WTC11 (cell line): ENCODE measurements around the gene CCDC17.

Experiments
- FOXK1 ChIP-seq: sonication (generic); formaldehyde crosslinking; IDR thresholded peaks from 2 replicates; pipeline ENCODE4 v1.8.0; 2022; ENCODE audit warnings: mild to moderate bottlenecking, moderate library complexity, missing genetic modification reagents
- TF ChIP-seq, protein P1 (sequence below): sonication (generic); formaldehyde crosslinking; conservative IDR thresholded peaks from 2 replicates; pipeline ENCODE4 v1.8.1; 2022; ENCODE audit warnings: mild to moderate bottlenecking, missing genetic modification reagents
- TF ChIP-seq, protein P2 (sequence below): sonication (generic); formaldehyde crosslinking; IDR thresholded peaks from 2 replicates; pipeline ENCODE4 v1.8.1; 2022; ENCODE audit warnings: missing genetic modification reagents, borderline replicate concordance
- TF ChIP-seq, protein P3 (sequence below): fragments of 200-600 bp; IDR thresholded peaks from 2 replicates; pipeline ENCODE4 v1.8.0; 2022; ENCODE audit warnings: antibody characterized with exemption
- TF ChIP-seq, protein P4 (sequence below): sonication (generic); formaldehyde crosslinking; IDR thresholded peaks from 2 replicates; pipeline ENCODE4 v1.8.0; 2022; ENCODE audit warnings: missing genetic modification reagents

DNA sequence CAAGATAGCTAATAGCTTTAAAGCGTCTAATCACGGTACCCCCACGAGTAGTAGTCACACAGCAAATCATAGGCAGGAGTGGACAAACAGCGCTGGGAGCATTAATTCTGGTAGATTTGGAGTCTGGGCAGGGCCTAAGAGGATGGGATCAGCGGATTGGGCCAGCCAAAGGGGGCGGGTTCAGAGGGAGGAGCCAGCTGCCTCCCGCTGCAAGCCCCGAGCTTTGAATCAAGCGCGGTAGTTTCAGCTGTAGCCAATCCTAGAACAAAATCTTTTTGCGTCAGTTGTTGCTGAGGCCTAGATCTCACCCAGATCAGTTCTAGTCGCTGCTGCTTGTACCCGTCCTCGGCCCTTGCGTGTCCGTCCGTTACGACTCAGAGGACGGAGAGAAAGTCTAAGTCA is 40.6 kb downstream of the CCDC17 start:
- TF ChIP-seq, protein P1, sequence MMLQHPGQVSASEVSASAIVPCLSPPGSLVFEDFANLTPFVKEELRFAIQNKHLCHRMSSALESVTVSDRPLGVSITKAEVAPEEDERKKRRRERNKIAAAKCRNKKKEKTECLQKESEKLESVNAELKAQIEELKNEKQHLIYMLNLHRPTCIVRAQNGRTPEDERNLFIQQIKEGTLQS (CRISPR knock-in tag), result no peak
- TF ChIP-seq, protein P2, sequence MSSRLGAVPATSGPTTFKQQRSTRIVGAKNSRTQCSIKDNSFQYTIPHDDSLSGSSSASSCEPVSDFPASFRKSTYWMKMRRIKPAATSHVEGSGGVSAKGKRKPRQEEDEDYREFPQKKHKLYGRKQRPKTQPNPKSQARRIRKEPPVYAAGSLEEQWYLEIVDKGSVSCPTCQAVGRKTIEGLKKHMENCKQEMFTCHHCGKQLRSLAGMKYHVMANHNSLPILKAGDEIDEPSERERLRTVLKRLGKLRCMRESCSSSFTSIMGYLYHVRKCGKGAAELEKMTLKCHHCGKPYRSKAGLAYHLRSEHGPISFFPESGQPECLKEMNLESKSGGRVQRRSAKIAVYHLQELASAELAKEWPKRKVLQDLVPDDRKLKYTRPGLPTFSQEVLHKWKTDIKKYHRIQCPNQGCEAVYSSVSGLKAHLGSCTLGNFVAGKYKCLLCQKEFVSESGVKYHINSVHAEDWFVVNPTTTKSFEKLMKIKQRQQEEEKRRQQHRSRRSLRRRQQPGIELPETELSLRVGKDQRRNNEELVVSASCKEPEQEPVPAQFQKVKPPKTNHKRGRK (CRISPR knock-in tag), result no peak
- TF ChIP-seq, protein P3, sequence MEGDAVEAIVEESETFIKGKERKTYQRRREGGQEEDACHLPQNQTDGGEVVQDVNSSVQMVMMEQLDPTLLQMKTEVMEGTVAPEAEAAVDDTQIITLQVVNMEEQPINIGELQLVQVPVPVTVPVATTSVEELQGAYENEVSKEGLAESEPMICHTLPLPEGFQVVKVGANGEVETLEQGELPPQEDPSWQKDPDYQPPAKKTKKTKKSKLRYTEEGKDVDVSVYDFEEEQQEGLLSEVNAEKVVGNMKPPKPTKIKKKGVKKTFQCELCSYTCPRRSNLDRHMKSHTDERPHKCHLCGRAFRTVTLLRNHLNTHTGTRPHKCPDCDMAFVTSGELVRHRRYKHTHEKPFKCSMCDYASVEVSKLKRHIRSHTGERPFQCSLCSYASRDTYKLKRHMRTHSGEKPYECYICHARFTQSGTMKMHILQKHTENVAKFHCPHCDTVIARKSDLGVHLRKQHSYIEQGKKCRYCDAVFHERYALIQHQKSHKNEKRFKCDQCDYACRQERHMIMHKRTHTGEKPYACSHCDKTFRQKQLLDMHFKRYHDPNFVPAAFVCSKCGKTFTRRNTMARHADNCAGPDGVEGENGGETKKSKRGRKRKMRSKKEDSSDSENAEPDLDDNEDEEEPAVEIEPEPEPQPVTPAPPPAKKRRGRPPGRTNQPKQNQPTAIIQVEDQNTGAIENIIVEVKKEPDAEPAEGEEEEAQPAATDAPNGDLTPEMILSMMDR, result no peak
- TF ChIP-seq, protein P4, sequence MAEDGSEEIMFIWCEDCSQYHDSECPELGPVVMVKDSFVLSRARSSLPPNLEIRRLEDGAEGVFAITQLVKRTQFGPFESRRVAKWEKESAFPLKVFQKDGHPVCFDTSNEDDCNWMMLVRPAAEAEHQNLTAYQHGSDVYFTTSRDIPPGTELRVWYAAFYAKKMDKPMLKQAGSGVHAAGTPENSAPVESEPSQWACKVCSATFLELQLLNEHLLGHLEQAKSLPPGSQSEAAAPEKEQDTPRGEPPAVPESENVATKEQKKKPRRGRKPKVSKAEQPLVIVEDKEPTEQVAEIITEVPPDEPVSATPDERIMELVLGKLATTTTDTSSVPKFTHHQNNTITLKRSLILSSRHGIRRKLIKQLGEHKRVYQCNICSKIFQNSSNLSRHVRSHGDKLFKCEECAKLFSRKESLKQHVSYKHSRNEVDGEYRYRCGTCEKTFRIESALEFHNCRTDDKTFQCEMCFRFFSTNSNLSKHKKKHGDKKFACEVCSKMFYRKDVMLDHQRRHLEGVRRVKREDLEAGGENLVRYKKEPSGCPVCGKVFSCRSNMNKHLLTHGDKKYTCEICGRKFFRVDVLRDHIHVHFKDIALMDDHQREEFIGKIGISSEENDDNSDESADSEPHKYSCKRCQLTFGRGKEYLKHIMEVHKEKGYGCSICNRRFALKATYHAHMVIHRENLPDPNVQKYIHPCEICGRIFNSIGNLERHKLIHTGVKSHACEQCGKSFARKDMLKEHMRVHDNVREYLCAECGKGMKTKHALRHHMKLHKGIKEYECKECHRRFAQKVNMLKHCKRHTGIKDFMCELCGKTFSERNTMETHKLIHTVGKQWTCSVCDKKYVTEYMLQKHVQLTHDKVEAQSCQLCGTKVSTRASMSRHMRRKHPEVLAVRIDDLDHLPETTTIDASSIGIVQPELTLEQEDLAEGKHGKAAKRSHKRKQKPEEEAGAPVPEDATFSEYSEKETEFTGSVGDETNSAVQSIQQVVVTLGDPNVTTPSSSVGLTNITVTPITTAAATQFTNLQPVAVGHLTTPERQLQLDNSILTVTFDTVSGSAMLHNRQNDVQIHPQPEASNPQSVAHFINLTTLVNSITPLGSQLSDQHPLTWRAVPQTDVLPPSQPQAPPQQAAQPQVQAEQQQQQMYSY (CRISPR knock-in tag), result no peak
- no peak for TF ChIP-seq FOXK1 (CRISPR knock-in tag)
